GM12874 (cell line): ENCODE measurements around the gene ENTPD6.

Experiments used
- CTCF ChIP-seq: IDR thresholded peaks from 2 replicates; pipeline ENCODE4 v1.5.1; 2011; ENCODE audit warnings: low read depth, mild to moderate bottlenecking, control low read depth, low read length, moderate library complexity; ENCODE audit not compliant: insufficient read depth

The ENTPD6 gene

GRCh38 chr20:25158043-25158442 is 37.5 kb upstream of the ENTPD6 start:
- TF ChIP-seq CTCF = no peak

- TF ChIP-seq CTCF = no peak
These were observed 35.0 kb upstream of the ENTPD6 start for GRCh38 chr20:25160467-25160866.

- TF ChIP-seq CTCF = no peak
These were observed 34.6 kb upstream of the ENTPD6 start for GRCh38 chr20:25160897-25161296.

GRCh38 chr20:25165128-25165527 is 30.4 kb upstream of the ENTPD6 start:
- no peak for TF ChIP-seq CTCF

- no peak for TF ChIP-seq CTCF
These were observed 22.2 kb upstream of the ENTPD6 start for GRCh38 chr20:25173321-25173720.

GRCh38 chr20:25173886-25174308 is 21.6 kb upstream of the ENTPD6 start:
- no peak for TF ChIP-seq CTCF

- no peak for TF ChIP-seq CTCF
These were observed 19.3 kb upstream of the ENTPD6 start for GRCh38 chr20:25176184-25176583.

- no peak for TF ChIP-seq CTCF
These were observed 17.6 kb upstream of the ENTPD6 start for GRCh38 chr20:25177890-25178321.
